Measurements from ENCODE around the gene DHRS7.

DNA sequence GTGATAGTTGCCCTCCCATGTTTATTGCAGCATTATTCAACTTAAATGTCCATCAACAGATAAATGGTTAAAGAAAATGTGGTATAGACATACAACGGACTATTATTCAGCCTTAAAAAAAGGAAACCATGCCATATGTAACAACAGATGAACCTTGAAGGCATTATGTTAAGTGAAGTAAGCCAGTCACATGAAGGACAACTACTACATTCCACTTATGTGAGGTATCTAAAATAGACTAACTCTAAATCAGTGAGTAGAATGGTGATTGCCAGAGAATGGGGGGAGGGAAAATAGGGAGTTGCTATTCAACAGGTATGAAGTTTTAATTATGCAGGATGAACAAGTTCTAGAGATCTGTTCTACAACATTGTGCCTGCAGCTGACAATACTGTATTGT lies 63.4 kb downstream of the DHRS7 start:
- no peak for TF ChIP-seq POLR2A (IDR thresholded peaks at IDR 0.05)
- TF ChIP-seq CTCF (IDR thresholded peaks at IDR 0.05), result no peak
